ENCODE results near the gene KCNE1.
"Not testable (repeated sequence)": the region's sequence is repeated elsewhere in the genome, so short reads cannot be mapped to it uniquely, and the experiment has no call there.

The KCNE1 gene

DNA sequence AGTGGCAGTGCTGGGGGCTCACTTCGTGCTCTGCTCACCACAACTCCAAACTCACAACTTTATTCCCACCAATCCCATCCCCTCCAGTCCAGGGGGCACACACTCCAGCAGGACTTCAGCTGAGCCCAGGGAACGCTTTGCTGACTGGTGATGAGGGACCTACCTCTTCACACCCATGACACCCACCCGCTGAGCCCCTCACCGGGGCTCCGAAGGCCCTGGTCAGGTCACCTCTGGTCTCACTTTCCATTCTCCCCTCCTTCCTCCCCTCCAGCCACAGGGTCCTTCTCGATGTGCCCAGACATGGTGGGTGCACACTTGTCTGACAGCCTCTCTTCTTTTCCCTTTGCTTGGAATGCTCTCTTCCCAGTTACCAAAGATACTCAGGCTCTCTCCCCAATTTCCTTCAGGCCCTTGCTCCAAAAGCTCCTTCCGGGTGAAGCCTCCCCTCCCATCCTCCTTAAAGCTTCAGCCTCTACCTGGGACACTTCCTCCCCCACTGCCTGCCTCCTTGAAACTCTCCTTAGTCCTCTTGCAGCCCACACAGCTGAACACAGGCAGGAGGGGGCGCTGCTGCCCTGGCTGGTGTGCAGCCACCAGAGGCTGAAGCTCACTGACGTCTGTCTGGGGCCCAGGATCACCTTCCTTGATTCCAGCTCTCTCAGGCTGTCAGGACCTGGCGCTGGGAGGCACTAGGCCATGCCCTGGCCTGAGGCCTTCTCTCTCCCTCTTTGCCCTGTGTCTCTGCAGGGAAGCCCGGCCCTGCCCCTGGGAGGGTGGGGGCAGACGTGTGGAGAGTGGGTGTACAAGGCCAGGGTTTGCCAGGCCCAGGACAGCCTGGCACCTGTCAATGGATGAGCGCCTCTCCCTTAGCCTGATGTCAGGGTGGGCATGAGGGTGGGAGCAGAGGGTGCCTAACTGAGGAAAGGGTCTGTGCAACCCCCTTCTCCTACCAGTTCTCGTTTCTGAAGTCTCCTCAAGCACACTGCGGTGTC is 1.6 kb downstream of the KCNE1 start:
- peak; percentile 23 for DNase-seq

GRCh38 chr21:34509151-34509550 is 2.9 kb downstream of the KCNE1 start:
- DNase-seq = no peak

DNA sequence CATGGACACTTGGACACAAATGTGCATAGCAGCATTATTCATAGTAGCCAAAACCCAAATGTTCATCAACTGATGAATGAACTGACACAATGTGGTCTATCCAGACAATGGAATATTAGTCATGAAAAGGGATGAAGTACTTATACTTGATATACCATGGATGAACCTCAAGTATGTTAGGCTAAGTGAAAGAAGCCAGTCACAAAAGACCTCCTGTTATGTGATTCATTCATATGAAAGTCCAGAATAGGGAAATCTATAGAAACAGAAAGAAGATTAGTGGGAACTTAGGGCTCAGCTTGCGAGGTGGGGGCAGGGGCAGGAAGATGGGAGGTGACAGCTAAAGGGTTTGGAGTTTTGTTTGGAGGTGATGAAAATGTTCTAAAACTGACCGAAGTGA is 7.4 kb downstream of the KCNE1 start:
- DNase-seq = no peak

- DNase-seq = no peak
Observed at GRCh38 chr21:34502480-34503106, 9.4 kb downstream of the KCNE1 start.

DNA sequence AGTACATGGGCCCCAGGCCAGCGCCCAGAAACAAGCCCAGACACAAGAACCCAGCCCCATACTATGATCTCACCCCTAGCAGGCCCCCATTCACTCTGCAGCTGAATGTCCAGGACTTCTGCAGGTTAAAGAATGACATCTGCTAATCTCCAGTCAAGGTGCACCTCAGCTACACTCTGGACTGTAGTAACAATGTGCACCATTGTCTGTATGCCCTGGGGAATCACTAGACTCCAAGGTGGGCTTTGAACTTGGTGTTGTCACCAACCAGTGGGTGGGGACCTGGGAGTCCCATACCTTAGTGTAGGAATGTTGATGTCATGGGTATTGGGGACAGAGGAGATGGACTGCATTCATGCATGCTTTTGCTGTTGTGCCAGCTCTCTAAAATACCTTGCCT is 10.3 kb downstream of the KCNE1 start:
- DNase-seq = no peak

DNA sequence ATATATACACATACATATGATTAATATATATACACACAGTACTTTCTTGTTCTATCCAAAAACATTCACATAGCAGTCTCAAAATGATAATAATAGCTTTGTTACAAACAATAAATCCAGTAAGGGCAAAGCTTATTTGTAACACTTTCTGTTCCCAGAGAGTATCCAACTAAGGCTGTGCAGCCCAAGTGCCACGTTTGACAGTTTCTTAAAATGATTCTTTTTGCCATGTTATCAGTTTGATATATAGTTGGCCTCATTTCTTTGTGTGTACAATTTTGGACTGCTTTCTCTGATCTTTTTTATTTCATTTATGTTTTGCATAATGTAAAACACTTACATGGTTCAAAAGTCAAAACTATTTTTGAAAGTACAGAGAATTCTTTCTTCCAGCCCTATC is 11.8 kb downstream of the KCNE1 start:
- DNase-seq = no peak

- DNase-seq = no peak
Observed at GRCh38 chr21:34499116-34499515, 12.9 kb downstream of the KCNE1 start.

DNA sequence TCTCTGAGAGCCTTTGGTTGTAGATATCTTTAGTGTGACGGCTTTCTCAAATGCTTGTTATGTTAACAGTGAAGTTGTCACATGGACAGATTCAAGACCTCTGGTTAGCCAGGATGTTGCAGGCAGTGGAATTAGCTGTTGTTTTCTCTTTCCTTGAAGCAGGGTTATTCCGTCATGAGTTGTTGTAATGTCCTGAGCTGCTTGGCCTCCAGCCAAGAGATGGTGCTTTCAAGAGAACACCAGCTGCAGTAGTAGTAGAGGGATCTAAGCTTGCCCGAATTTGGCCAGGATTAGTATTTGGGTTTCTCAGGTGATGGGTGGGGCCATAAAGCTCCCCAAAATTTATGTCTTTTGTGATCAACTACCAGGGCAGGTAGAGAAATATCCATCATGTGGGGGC is 13.4 kb downstream of the KCNE1 start:
- DNase-seq = no peak

GRCh38 chr21:34483854-34484253 is 28.2 kb downstream of the KCNE1 start:
- DNase-seq = not testable (repeated sequence)

DNA sequence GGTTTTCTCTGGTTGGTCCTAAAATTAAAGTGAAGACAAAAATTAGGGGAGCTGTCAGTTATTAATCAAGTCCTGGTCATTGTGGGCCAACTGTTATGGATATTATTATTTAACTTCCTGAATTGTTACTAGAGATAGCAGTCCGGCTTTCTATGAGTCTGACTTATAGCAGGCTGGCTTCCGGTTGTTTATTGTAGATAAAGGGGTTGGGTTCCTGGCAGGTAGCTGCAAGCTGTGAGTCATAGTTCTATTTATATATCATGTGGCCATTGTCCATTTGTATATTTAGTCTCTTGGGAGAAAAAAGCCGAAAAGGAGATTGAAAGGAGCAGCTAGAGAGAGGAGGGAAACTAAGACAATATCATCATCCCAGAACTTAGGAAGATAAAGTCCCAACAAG is 28.6 kb downstream of the KCNE1 start:
- not testable (repeated sequence) for DNase-seq

DNA sequence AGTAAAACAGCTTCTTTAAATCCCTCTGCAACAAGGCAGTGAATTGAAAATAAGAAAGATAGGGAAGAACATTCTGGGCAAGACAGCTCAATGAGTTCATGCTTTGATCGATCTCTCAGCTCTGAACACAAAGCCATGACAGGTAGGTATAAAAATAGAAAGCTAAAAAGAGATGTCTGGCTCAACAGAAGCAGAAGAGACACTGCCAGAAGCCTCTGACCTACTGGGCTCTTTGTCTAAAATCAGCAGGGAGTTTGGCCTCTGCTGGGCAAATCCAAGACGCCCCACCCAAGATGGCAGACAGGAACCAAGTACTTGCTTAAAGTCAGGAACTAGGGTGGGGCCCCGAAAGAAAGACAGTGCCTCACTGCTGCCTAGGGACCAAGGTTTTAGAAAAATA is 44.7 kb downstream of the KCNE1 start:
- DNase-seq = not testable (repeated sequence)

GRCh38 chr21:34459426-34459825 is 52.6 kb downstream of the KCNE1 start:
- DNase-seq = not testable (repeated sequence)

GRCh38 chr21:34458266-34458665 is 53.7 kb downstream of the KCNE1 start:
- DNase-seq = not testable (repeated sequence)

GRCh38 chr21:34456180-34456579 is 55.8 kb downstream of the KCNE1 start:
- DNase-seq = not testable (repeated sequence)

- DNase-seq = not testable (repeated sequence)
Observed at GRCh38 chr21:34455628-34456027, 56.4 kb downstream of the KCNE1 start.

DNA sequence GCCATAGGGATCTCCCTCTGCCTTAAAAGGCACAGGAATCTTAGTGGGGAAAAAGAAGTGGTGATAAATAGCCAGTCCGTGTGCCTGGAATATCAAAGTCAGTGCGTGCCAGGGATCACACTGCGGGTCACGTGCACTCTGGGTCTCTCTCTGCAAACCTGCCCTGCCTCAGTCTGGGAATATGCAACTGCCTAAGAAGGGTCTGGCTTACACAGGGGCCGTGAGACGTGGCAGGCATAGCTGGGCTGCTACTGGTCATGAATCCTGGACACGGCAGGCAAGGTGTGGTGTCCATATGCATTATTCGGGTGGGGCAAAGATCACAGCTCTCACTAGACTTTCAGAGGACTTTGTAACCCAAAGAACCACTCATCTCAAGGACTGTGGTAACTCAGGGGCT is 65.0 kb downstream of the KCNE1 start:
- not testable (repeated sequence) for DNase-seq

- not testable (repeated sequence) for DNase-seq
Observed at GRCh38 chr21:34443486-34443885, 68.5 kb downstream of the KCNE1 start.

DNA sequence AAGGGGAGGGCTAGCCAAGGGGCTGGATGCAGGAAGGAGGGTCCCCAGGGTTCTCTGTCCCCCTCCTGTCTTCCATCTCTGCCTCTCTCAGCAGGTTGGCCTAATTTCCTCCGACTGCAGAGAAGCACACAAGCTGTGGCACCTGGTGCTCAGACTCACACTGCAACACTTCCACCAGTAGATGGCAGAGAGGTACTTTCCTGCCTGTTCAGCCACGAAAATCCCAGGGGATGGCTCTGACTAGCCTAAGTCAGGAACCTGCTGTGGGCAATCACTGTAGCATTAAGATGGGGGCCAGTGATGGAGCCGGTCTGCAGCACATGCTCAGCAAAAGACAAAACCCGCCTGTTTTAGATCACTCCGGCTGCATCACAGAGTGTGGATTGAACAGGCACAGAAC is 82.3 kb downstream of the KCNE1 start:
- not testable (repeated sequence) for DNase-seq

- not testable (repeated sequence) for DNase-seq
Observed at GRCh38 chr21:34428441-34428840, 83.6 kb downstream of the KCNE1 start.

- DNase-seq = not testable (repeated sequence)
Observed at GRCh38 chr21:34427339-34427738, 84.7 kb downstream of the KCNE1 start.

DNA sequence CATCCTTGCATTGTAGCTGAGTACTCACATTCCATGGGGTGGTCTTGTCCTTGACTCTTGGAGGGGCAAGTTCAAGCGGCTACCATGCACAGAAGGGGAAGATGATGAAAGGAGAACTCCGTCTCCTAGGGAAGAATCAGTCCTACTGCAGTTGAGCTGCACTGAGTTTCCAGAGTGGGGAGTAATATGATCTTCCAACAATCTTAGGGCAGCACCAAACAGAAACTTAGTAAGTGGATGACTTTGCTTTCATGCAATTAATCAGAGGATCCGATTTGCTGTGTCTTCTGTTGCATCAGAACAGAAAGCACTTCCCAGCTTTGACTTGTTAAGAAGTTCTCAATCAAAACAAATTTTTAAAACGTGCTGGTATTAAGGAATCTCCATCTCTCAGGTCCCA is 88.2 kb downstream of the KCNE1 start, which contains the start of gene SMIM34:
TSS of gene SMIM34 (minus strand) at position 147 of the 400 bp plus-strand sequence. CDS start at position 35, 112 bp downstream.
- DNase-seq = not testable (repeated sequence)

- not testable (repeated sequence) for DNase-seq
Observed at GRCh38 chr21:34417448-34418077, 94.4 kb downstream of the KCNE1 start.

- not testable (repeated sequence) for DNase-seq
Observed at GRCh38 chr21:34407294-34407693, 104.7 kb downstream of the KCNE1 start.

Measured in activated T-cell treated with anti-CD3 and anti-CD28 coated beads, Interleukin-2, amount 50 U/mL, for 1 hour (primary cell).